Measurements from ENCODE around the gene SERGEF.

- TF ChIP-seq EZH2 (IDR thresholded peaks at IDR 0.05; ENCODE audit: insufficient read depth, poor library complexity, severe bottlenecking) (no peak), EZH2phosphoT487 (IDR thresholded peaks at IDR 0.05; ENCODE audit: insufficient read depth, low read depth) (no peak)
Observed at GRCh38 chr11:17979770-17980371, 33.0 kb downstream of the SERGEF start.
